Endodermal cell (in vitro differentiated cells): Measurements from ENCODE around the gene KLHDC10. TPM values are rescaled to one million over a fixed set of nuclear protein-coding genes. Genes with fewer than 3 reads are reported as not detected.

Source experiments
- DNase-seq: peaks from one replicate; pipeline ENCODE4 v3.0.0-alpha.2; 2017
- H3K27ac ChIP-seq: 2 replicates; pipeline ENCODE4 v1.5.1; 2013; ENCODE audit warnings: mild to moderate bottlenecking, low read depth, low read length, moderate library complexity
- H3K27me3 ChIP-seq: 2 replicates; pipeline ENCODE4 v1.6.1; 2013; ENCODE audit warnings: mild to moderate bottlenecking, low read length, moderate library complexity; ENCODE audit not compliant: insufficient read depth, control insufficient read depth, poor library complexity, severe bottlenecking
- H3K36me3 ChIP-seq: 2 replicates; pipeline ENCODE4 v1.7.0; 2013; ENCODE audit warnings: mild to moderate bottlenecking, low read length, moderate library complexity; ENCODE audit not compliant: control insufficient read depth, insufficient read depth
- H3K4me1 ChIP-seq: one replicate; pipeline ENCODE4 v1.7.0; 2013; ENCODE audit warnings: low read length; ENCODE audit not compliant: control insufficient read depth, insufficient read depth
- H3K4me3 ChIP-seq: 2 replicates; pipeline ENCODE4 v1.5.1; 2013; ENCODE audit warnings: mild to moderate bottlenecking, low read length, moderate library complexity
- H3K9ac ChIP-seq: 2 replicates; pipeline ENCODE4 v1.6.1; 2013; ENCODE audit warnings: mild to moderate bottlenecking, low read length, moderate library complexity; ENCODE audit not compliant: poor library complexity, severe bottlenecking; ENCODE audit errors: extremely low read depth
- H3K9me3 ChIP-seq: 2 replicates; pipeline ENCODE4 v1.6.1; 2013; ENCODE audit warnings: mild to moderate bottlenecking, low read length, moderate library complexity; ENCODE audit not compliant: control insufficient read depth
- H3K27ac Mint-ChIP-seq: 2 replicates; pipeline ENCODE4 v1.8.0; 2020; ENCODE audit warnings: mixed read lengths
- H3K27me3 Mint-ChIP-seq: 2 replicates; pipeline ENCODE4 v1.8.0; 2021; ENCODE audit warnings: mild to moderate bottlenecking, mixed read lengths; ENCODE audit not compliant: insufficient read depth
- H3K36me3 Mint-ChIP-seq: 2 replicates; pipeline ENCODE4 v1.8.0; 2020; ENCODE audit warnings: low read depth, mixed read lengths
- H3K4me1 Mint-ChIP-seq: 2 replicates; pipeline ENCODE4 v1.8.0; 2020; ENCODE audit warnings: mixed read lengths
- H3K4me3 Mint-ChIP-seq: 2 replicates; pipeline ENCODE4 v1.8.0; 2020; ENCODE audit warnings: mild to moderate bottlenecking, moderate library complexity, mixed read lengths
- H3K9me3 Mint-ChIP-seq: 2 replicates; pipeline ENCODE4 v1.8.0; 2020; ENCODE audit warnings: mild to moderate bottlenecking, mixed read lengths
- WGBS, 2 experiments: methylation state at CpG; one replicate each; pipeline versions ENCODE4 v1.1.5 to v1.1.7; 2013; ENCODE audit warnings: missing lambda C conversion rate in 2 of 2, mixed read lengths in 1 of 2; ENCODE audit not compliant: insufficient coverage in 1 of 2, insufficient read length in 1 of 2; 5-methylcytosine and 5-hydroxymethylcytosine counted together
- total RNA-seq, 2 donors: library from RNA; stranded (reverse); fragmentation: NEBNext Ultra II Directional in 1 of 2; extraction: Animal tissue kit (Norgen Biotek cat#: 25700) in 1 of 2; gene quantifications; 2 replicates in 1 of 2; 3 replicates in 1 of 2; pipeline ENCODE4 v1.2.1, GENCODE V29; 2021
- TF ChIP-seq, protein P1 (sequence below): fragments of 200-600 bp; sonication (generic); conservative IDR thresholded peaks from 2 replicates; pipeline ENCODE4 v1.5.0; 2021; ENCODE audit warnings: antibody characterized with exemption, mild to moderate bottlenecking

Gene KLHDC10
- total RNA-seq, 2 donors from 2014 or later = 20.6 to 22.2 TPM

DNA sequence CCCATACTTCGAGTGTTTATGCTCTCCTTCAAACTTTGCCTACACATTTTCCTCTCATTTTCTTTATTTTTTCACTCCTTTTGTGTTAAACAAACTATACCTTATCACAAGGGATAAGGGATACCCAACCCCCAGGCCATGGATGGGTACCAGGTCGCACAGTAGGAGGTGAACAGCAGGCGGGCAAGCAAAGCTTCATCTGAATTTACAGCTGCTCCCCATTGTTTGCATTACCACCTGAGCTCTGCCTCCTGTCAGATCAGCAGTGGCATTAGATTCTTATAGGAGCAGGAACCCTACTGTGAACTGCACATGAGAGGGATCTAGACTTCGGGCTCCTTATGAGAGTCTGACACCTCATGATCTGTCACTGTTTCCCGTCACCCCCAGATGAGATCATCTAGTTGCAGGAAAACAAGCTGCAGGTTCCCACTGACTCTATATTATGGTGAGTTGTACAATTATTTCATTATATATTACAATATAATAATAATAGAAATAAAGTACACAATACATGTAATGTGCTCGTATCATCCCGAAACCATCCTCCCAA is 47.6 kb upstream of the KLHDC10 start:
- Histone ChIP-seq H3K9me3 (no peaks in the 10 kb centered on the region), H3K9ac (no peak overlapping the region), H3K27ac (no peak overlapping the region), H3K4me3 (no peak overlapping the region), H3K4me1 (no peaks in the 10 kb centered on the region), H3K36me3 (peaks cover 82% of the 10 kb centered on the region), H3K27me3 (no peaks in the 10 kb centered on the region)
- Mint-ChIP-seq H3K36me3 (peaks cover 85% of the 10 kb centered on the region), H3K27ac (no peak overlapping the region), H3K4me3 (no peak overlapping the region), H3K27me3 (no peaks in the 10 kb centered on the region), H3K4me1 (peaks cover 6% of the 10 kb centered on the region), H3K9me3 (no peaks in the 10 kb centered on the region)
- no peak for DNase-seq
- TF ChIP-seq, protein P1, sequence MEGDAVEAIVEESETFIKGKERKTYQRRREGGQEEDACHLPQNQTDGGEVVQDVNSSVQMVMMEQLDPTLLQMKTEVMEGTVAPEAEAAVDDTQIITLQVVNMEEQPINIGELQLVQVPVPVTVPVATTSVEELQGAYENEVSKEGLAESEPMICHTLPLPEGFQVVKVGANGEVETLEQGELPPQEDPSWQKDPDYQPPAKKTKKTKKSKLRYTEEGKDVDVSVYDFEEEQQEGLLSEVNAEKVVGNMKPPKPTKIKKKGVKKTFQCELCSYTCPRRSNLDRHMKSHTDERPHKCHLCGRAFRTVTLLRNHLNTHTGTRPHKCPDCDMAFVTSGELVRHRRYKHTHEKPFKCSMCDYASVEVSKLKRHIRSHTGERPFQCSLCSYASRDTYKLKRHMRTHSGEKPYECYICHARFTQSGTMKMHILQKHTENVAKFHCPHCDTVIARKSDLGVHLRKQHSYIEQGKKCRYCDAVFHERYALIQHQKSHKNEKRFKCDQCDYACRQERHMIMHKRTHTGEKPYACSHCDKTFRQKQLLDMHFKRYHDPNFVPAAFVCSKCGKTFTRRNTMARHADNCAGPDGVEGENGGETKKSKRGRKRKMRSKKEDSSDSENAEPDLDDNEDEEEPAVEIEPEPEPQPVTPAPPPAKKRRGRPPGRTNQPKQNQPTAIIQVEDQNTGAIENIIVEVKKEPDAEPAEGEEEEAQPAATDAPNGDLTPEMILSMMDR = no peak
- 94 to 98% methylated on average over 5 to 7 of the region's 7 CpGs for WGBS, 2 experiments

DNA sequence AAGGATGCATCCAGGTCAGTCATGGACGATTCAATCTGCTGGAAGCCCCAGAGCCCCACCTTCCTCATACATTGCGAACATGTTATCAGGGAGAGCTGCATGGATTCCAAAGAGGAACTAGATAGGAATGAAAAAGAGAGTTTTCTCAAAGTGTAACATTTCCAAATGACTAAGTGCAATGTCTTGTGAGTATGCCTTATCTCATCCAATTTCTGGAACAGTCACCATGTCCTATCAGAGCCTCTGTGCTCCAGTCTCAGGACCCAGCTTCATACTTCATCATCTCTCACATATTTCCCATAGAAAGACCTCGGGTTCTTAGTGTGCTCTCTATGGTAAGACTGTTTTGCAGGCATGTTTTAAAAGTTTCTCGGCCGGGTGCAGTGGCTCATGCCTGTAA is 45.9 kb upstream of the KLHDC10 start:
- peaks cover 75% of the 10 kb centered on the region for H3K36me3 Mint-ChIP-seq
- no peaks in the 10 kb centered on the region for H3K27me3 ChIP-seq
- H3K4me1 Mint-ChIP-seq = peaks cover 6% of the 10 kb centered on the region
- TF ChIP-seq, protein P1 = no peak
- H3K27ac Mint-ChIP-seq = no peak overlapping the region
- no peak overlapping the region for H3K4me3 Mint-ChIP-seq
- H3K9me3 Mint-ChIP-seq = no peaks in the 10 kb centered on the region
- WGBS, 2 experiments = 93 to 98% methylated on average over 3 to 5 of the region's 5 CpGs
- peaks cover 76% of the 10 kb centered on the region for H3K36me3 ChIP-seq
- no peaks in the 10 kb centered on the region for H3K9me3 ChIP-seq
- no peaks in the 10 kb centered on the region for H3K27me3 Mint-ChIP-seq
- DNase-seq = no peak
- no peaks in the 10 kb centered on the region for H3K4me1 ChIP-seq
- no peak overlapping the region for H3K4me3 ChIP-seq
- H3K27ac ChIP-seq = no peak overlapping the region
- no peak overlapping the region for H3K9ac ChIP-seq

DNA sequence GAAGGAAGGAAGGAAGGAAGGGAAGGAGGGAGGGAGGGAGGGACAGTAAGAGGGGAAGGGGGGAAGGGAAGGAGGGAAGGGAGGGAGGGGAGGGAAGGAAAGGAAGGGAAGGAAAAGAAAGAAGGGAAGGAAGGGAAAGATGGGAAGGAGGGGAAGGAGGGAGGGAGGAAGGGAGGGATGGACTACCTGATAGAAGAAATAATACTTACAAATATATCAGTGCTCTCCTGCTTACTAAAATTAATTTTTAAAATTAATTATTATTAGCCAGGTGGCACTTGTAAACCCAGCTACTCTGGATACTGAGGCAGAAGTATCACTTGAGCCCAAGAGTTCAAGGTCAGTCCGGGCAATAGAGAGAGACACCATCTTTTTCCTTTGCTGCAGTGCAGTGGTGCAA is 37.6 kb upstream of the KLHDC10 start:
- Mint-ChIP-seq H3K4me3 (no peak overlapping the region), H3K27me3 (no peaks in the 10 kb centered on the region), H3K4me1 (no peaks in the 10 kb centered on the region), H3K36me3 (peaks cover 52% of the 10 kb centered on the region), H3K27ac (no peak overlapping the region), H3K9me3 (no peaks in the 10 kb centered on the region)
- H3K36me3 ChIP-seq = peaks cover 62% of the 10 kb centered on the region
- WGBS, 2 experiments = 92 to 100% methylated on average over 1 of the region's 1 CpG
- DNase-seq = no peak
- no peaks in the 10 kb centered on the region for H3K4me1 ChIP-seq
- H3K4me3 ChIP-seq = no peak overlapping the region
- TF ChIP-seq, protein P1 = no peak
- no peak overlapping the region for H3K27ac ChIP-seq
- H3K9ac ChIP-seq = no peak overlapping the region
- H3K9me3 ChIP-seq = no peaks in the 10 kb centered on the region
- H3K27me3 ChIP-seq = no peaks in the 10 kb centered on the region
